MM.1S (cell line): Measurements from ENCODE around the gene TMEM150B.

Source experiments
- CTCF ChIP-seq: fragments of 300-600 bp; sonication (generic); IDR thresholded peaks from 2 replicates; pipeline ENCODE4 v1.5.1; 2016; ENCODE audit warnings: antibody characterized with exemption, low read length, mixed read lengths
- EZH2phosphoT487 ChIP-seq: fragments of 300-600 bp; sonication (generic); IDR thresholded peaks from 2 replicates; pipeline ENCODE4 v1.6.1; 2018; ENCODE audit warnings: antibody characterized with exemption, low read length

GRCh38 chr19:55302318-55302703 lies 22.8 kb downstream of the TMEM150B start:
- no peak for TF ChIP-seq EZH2phosphoT487
- TF ChIP-seq CTCF: no peak
